Colonic mucosa (tissue), 4 donors: ENCODE data around the gene DHRS12. TPM values are rescaled to one million over a fixed set of nuclear protein-coding genes. Genes with fewer than 3 reads are reported as not detected.

Experiments
- DNase-seq: peaks from one replicate; pipeline ENCODE4 v3.0.0-alpha.2; 2020
- H3K27ac ChIP-seq: fragments of 200-600 bp; one replicate; pipeline ENCODE4 v1.8.0; 2021
- H3K27me3 ChIP-seq: fragments of 200-600 bp; one replicate; pipeline ENCODE4 v1.8.0; 2021
- H3K36me3 ChIP-seq: fragments of 200-600 bp; one replicate; pipeline ENCODE4 v1.8.0; 2021
- H3K4me1 ChIP-seq: fragments of 200-600 bp; one replicate; pipeline ENCODE4 v1.8.0; 2021; ENCODE audit warnings: mild to moderate bottlenecking
- H3K4me3 ChIP-seq: fragments of 200-600 bp; one replicate; pipeline ENCODE4 v1.8.0; 2021
- H3K9ac ChIP-seq, 2 donors: one replicate each; pipeline ENCODE4 v1.7.0; 2013; ENCODE audit warnings: control low read depth in 2 of 2, low read depth in 2 of 2, low read length in 2 of 2
- H3K9me3 ChIP-seq: fragments of 200-600 bp; one replicate; pipeline ENCODE4 v1.8.0; 2021
- CTCF ChIP-seq: fragments of 200-600 bp; IDR thresholded peaks from one replicate; pipeline ENCODE4 v1.8.0; 2022; ENCODE audit warnings: antibody characterized with exemption, mild to moderate bottlenecking
- intact Hi-C: fragments of 100-400 bp; cut with DNase I; formaldehyde crosslinking; loops from one replicate; pipeline ENCODE4 v1.14.1; 2022
- total RNA-seq, 2 donors: library from RNA; stranded (reverse); fragmentation: NEBNext Ultra II Directional in 1 of 2; extraction: Animal tissue kit (Norgen Biotek cat#: 25700) in 1 of 2; gene quantifications; one replicate each; pipeline ENCODE4 v1.2.1, GENCODE V29; 2021
- donor health status: healthy.
- donor health status: DM: no; HTN: no; CAD: no.
- donor health status: DM: no; HTN: no; CAD: no.

The DHRS12 gene
- total RNA-seq, 2 donors from 2014 or later = 6.6 to 12.4 TPM

DNA sequence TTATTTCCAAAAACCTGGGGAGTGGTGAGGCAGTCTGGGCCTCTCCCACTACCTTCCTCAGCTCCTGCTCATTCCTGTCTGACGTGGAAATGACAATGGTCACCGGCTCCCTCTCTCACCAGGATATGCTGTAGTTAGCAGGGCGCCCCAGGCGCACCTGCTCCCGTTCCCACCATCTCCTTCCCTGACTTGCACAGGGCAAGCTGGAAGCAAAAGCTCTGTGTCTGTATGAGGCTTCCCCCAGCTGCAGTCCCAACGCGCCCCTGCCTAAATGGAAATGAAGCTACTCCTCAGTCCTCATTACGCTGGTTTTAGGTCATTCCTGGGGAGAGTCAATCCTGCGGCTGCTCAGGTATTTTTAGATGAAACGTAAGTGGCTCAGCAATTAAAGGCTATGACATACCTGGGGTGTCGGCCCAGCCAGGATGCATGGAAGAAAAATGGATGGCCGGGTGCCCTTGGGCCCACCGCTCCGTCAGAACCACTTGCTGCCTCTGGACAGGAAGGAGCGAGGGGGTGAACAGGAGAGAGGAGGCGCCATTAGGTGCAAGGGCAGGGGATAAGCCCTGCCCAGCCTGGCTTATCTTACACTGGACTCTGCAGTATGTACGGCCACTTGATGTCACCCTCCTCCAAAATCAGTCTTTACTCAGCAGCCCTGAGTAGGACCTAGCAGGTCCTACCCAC is 32.4 kb downstream of the DHRS12 start:
- H3K27me3 ChIP-seq = no peaks in the 10 kb centered on the region
- no peaks in the 10 kb centered on the region for H3K36me3 ChIP-seq
- no peak for TF ChIP-seq CTCF
- no peak overlapping the region for H3K9ac ChIP-seq
- intact Hi-C loops = no loop called here
- no peaks in the 10 kb centered on the region for H3K4me1 ChIP-seq
- H3K27ac ChIP-seq = no peak overlapping the region
- no peaks in the 10 kb centered on the region for H3K9me3 ChIP-seq
- no peak overlapping the region for H3K4me3 ChIP-seq
- DNase-seq = no peak

GRCh38 chr13:51770681-51771417 is 33.1 kb downstream of the DHRS12 start:
- no peaks in the 10 kb centered on the region for H3K9me3 ChIP-seq
- no peak overlapping the region for H3K27ac ChIP-seq
- no peak for TF ChIP-seq CTCF
- no peak overlapping the region for H3K4me3 ChIP-seq
- H3K4me1 ChIP-seq = no peaks in the 10 kb centered on the region
- no peak for DNase-seq
- intact Hi-C loops = no loop called here
- H3K9ac ChIP-seq = no peak overlapping the region
- H3K36me3 ChIP-seq = no peaks in the 10 kb centered on the region
- no peaks in the 10 kb centered on the region for H3K27me3 ChIP-seq

GRCh38 chr13:51770160-51770559 is 33.8 kb downstream of the DHRS12 start:
- no peak for TF ChIP-seq CTCF
- Histone ChIP-seq H3K27ac (no peak overlapping the region), H3K9me3 (no peaks in the 10 kb centered on the region), H3K27me3 (no peaks in the 10 kb centered on the region), H3K36me3 (no peaks in the 10 kb centered on the region), H3K4me1 (peaks cover 1% of the 10 kb centered on the region), H3K4me3 (no peak overlapping the region), H3K9ac (no peak overlapping the region)
- intact Hi-C loops = no loop called here
- DNase-seq = no peak

GRCh38 chr13:51769455-51770127 is 34.4 kb downstream of the DHRS12 start:
- intact Hi-C loops = no loop called here
- Histone ChIP-seq H3K9ac (no peak overlapping the region), H3K27ac (no peak overlapping the region), H3K9me3 (no peaks in the 10 kb centered on the region), H3K27me3 (no peaks in the 10 kb centered on the region), H3K4me1 (peaks cover 6% of the 10 kb centered on the region), H3K36me3 (no peaks in the 10 kb centered on the region), H3K4me3 (no peak overlapping the region)
- TF ChIP-seq CTCF = no peak
- no peak for DNase-seq

GRCh38 chr13:51768976-51769375 is 35.0 kb downstream of the DHRS12 start:
- Histone ChIP-seq H3K9ac (no peak overlapping the region), H3K27me3 (no peaks in the 10 kb centered on the region), H3K4me1 (peaks cover 6% of the 10 kb centered on the region), H3K4me3 (no peak overlapping the region), H3K36me3 (no peaks in the 10 kb centered on the region), H3K9me3 (no peaks in the 10 kb centered on the region), H3K27ac (no peak overlapping the region)
- no peak for DNase-seq
- intact Hi-C loops = no loop called here
- no peak for TF ChIP-seq CTCF
